DOHH2 (cell line): Measurements from ENCODE around the gene MACIR.

ENCODE experiments used
- H3F3A ChIP-seq: fragments of 200-600 bp; sonication (generic), shearing (Covaris generic); 2 replicates; pipeline ENCODE4 v1.6.0; 2016; ENCODE audit warnings: antibody characterized with exemption, mild to moderate bottlenecking; ENCODE audit not compliant: control insufficient read depth, insufficient read depth
- H3K27ac ChIP-seq: fragments of 200-600 bp; sonication (generic); 2 replicates; pipeline ENCODE4 v1.5.1; 2014; ENCODE audit warnings: low read depth, mild to moderate bottlenecking, low read length, moderate library complexity
- H3K27me3 ChIP-seq: fragments of 200-600 bp; sonication (generic); 2 replicates; pipeline ENCODE4 v1.6.1; 2014; ENCODE audit warnings: mild to moderate bottlenecking, low read length, mixed read lengths; ENCODE audit not compliant: control insufficient read depth
- H3K36me3 ChIP-seq: fragments of 200-600 bp; sonication (generic); 2 replicates; pipeline ENCODE4 v1.6.1; 2014; ENCODE audit warnings: mild to moderate bottlenecking, low read length, moderate library complexity, mixed read lengths; ENCODE audit not compliant: control insufficient read depth
- H3K4me1 ChIP-seq: fragments of 200-600 bp; sonication (generic); 2 replicates; pipeline ENCODE4 v1.6.1; 2014; ENCODE audit warnings: mild to moderate bottlenecking, low read length, mixed read lengths; ENCODE audit not compliant: control insufficient read depth
- H3K4me2 ChIP-seq: fragments of 200-600 bp; sonication (generic); 2 replicates; pipeline ENCODE4 v1.6.0; 2014; ENCODE audit warnings: mild to moderate bottlenecking, low read length, moderate library complexity
- H3K4me3 ChIP-seq: fragments of 200-600 bp; sonication (generic); 2 replicates; pipeline ENCODE4 v1.5.1; 2014; ENCODE audit warnings: mild to moderate bottlenecking, low read length, mixed read lengths
- H3K79me2 ChIP-seq: fragments of 200-600 bp; sonication (generic); 2 replicates; pipeline ENCODE4 v1.6.1; 2014; ENCODE audit warnings: mild to moderate bottlenecking, low read length, mixed read lengths; ENCODE audit not compliant: control insufficient read depth
- H3K9me2 ChIP-seq: fragments of 200-600 bp; sonication (generic); replicated peaks from 2 replicates; pipeline ENCODE4 v1.6.1; 2014; ENCODE audit warnings: mild to moderate bottlenecking, low read length, mixed read lengths; ENCODE audit not compliant: control insufficient read depth
- H3K9me3 ChIP-seq: fragments of 200-600 bp; sonication (generic); 2 replicates; pipeline ENCODE4 v1.6.1; 2014; ENCODE audit warnings: antibody characterized with exemption, low read length, mixed read lengths; ENCODE audit not compliant: control insufficient read depth, insufficient read depth
- H4K20me1 ChIP-seq: fragments of 200-600 bp; sonication (generic); 2 replicates; pipeline ENCODE4 v1.6.0; 2014; ENCODE audit warnings: low read depth, mild to moderate bottlenecking, antibody characterized with exemption, low read length, moderate library complexity; ENCODE audit not compliant: control insufficient read depth, insufficient read depth
- EZH2phosphoT487 ChIP-seq: fragments of 200-600 bp; sonication (generic); IDR thresholded peaks from 2 replicates; pipeline ENCODE4 v1.6.1; 2017; ENCODE audit warnings: borderline replicate concordance, mild to moderate bottlenecking, antibody characterized with exemption, low read length, moderate library complexity, mixed read lengths
- TF ChIP-seq, protein P1 (sequence below): fragments of 200-600 bp; sonication (generic); IDR thresholded peaks from one replicate; pipeline ENCODE4 v1.5.1; 2014; ENCODE audit warnings: antibody characterized with exemption, mild to moderate bottlenecking, low read depth, low read length; ENCODE audit not compliant: poor library complexity, severe bottlenecking

Gene MACIR

GRCh38 chr5:103262422-103262871 lies 3.9 kb downstream of the MACIR start:
- Histone ChIP-seq H3K4me3 (no peak overlapping the region), H3F3A (no peaks in the 10 kb centered on the region), H3K27ac (no peak overlapping the region), H3K36me3 (peaks cover 12% of the 10 kb centered on the region), H3K9me3 (no peaks in the 10 kb centered on the region), H3K79me2 (peaks cover 69% of the 10 kb centered on the region), H4K20me1 (peaks cover 5% of the 10 kb centered on the region; the same call in 1 of the 2 replicates), H3K4me2 (no peak overlapping the region), H3K27me3 (no peaks in the 10 kb centered on the region), H3K9me2 (no peaks in the 10 kb centered on the region), H3K4me1 (peaks cover 16% of the 10 kb centered on the region)
- TF ChIP-seq, protein P1, sequence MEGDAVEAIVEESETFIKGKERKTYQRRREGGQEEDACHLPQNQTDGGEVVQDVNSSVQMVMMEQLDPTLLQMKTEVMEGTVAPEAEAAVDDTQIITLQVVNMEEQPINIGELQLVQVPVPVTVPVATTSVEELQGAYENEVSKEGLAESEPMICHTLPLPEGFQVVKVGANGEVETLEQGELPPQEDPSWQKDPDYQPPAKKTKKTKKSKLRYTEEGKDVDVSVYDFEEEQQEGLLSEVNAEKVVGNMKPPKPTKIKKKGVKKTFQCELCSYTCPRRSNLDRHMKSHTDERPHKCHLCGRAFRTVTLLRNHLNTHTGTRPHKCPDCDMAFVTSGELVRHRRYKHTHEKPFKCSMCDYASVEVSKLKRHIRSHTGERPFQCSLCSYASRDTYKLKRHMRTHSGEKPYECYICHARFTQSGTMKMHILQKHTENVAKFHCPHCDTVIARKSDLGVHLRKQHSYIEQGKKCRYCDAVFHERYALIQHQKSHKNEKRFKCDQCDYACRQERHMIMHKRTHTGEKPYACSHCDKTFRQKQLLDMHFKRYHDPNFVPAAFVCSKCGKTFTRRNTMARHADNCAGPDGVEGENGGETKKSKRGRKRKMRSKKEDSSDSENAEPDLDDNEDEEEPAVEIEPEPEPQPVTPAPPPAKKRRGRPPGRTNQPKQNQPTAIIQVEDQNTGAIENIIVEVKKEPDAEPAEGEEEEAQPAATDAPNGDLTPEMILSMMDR = no peak
- TF ChIP-seq EZH2phosphoT487 = no peak

- H3K9me3 ChIP-seq = no peaks in the 10 kb centered on the region
- H3F3A ChIP-seq = no peaks in the 10 kb centered on the region
- TF ChIP-seq EZH2phosphoT487 = no peak
- H3K4me1 ChIP-seq = peaks cover 13% of the 10 kb centered on the region
- H3K27ac ChIP-seq = no peak overlapping the region
- H3K9me2 ChIP-seq = no peaks in the 10 kb centered on the region
- no peak overlapping the region for H3K4me2 ChIP-seq
- peaks cover 17% of the 10 kb centered on the region for H3K36me3 ChIP-seq
- no peak overlapping the region for H3K4me3 ChIP-seq
- H3K79me2 ChIP-seq = peaks cover 69% of the 10 kb centered on the region
- H3K27me3 ChIP-seq = no peaks in the 10 kb centered on the region
- peaks cover 5% of the 10 kb centered on the region; the same call in 1 of the 2 replicates for H4K20me1 ChIP-seq
Measured at GRCh38 chr5:103263054-103263453, 4.5 kb downstream of the MACIR start.

GRCh38 chr5:103264508-103264907 lies 5.9 kb downstream of the MACIR start:
- no peaks in the 10 kb centered on the region for H3F3A ChIP-seq
- H3K4me2 ChIP-seq = no peak overlapping the region
- H3K4me3 ChIP-seq = no peak overlapping the region
- H3K27ac ChIP-seq = no peak overlapping the region
- peaks cover 66% of the 10 kb centered on the region for H3K79me2 ChIP-seq
- TF ChIP-seq EZH2phosphoT487 = no peak
- TF ChIP-seq, protein P1 = no peak
- peaks cover 19% of the 10 kb centered on the region for H3K36me3 ChIP-seq
- peaks cover 13% of the 10 kb centered on the region for H3K4me1 ChIP-seq
- H3K27me3 ChIP-seq = no peaks in the 10 kb centered on the region
- H3K9me3 ChIP-seq = no peaks in the 10 kb centered on the region
- H3K9me2 ChIP-seq = no peaks in the 10 kb centered on the region
- peaks cover 5% of the 10 kb centered on the region; the same call in 1 of the 2 replicates for H4K20me1 ChIP-seq

DNA sequence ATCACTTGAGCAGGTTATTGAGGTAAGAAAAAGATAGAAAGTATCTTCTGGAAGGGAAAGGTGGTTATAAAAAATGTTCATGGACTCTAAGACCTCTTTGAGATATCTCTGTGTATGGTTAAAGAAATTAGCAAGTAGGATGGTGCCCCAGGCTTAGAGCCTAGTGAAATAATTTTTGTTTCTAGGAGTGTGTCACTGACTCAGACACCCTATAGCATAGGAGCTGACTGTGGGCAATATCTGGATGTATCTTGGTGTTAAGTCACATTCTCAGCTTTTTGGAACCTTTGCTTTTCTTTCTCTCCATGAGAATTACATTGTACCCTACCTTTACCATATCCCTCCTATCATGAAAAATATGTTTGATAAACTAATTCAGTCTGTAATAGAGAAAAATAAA lies 12.0 kb downstream of the MACIR start:
- Histone ChIP-seq H3K27ac (no peak overlapping the region), H3K4me1 (no peaks in the 10 kb centered on the region), H3K27me3 (no peaks in the 10 kb centered on the region), H3K36me3 (peaks cover 22% of the 10 kb centered on the region), H3K4me3 (no peak overlapping the region), H3K9me3 (no peaks in the 10 kb centered on the region), H3K79me2 (peaks cover 38% of the 10 kb centered on the region), H3K9me2 (no peaks in the 10 kb centered on the region), H3F3A (no peaks in the 10 kb centered on the region), H4K20me1 (no peaks in the 10 kb centered on the region; the same call in 1 of the 2 replicates), H3K4me2 (no peak overlapping the region)
- TF ChIP-seq EZH2phosphoT487 = no peak
- TF ChIP-seq, protein P1 = no peak
